ENCODE measurements around the gene PDIA2.
"Not testable (repeated sequence)": the region's sequence is repeated elsewhere in the genome, so short reads cannot be mapped to it uniquely, and the experiment has no call there.

Gene PDIA2

DNA sequence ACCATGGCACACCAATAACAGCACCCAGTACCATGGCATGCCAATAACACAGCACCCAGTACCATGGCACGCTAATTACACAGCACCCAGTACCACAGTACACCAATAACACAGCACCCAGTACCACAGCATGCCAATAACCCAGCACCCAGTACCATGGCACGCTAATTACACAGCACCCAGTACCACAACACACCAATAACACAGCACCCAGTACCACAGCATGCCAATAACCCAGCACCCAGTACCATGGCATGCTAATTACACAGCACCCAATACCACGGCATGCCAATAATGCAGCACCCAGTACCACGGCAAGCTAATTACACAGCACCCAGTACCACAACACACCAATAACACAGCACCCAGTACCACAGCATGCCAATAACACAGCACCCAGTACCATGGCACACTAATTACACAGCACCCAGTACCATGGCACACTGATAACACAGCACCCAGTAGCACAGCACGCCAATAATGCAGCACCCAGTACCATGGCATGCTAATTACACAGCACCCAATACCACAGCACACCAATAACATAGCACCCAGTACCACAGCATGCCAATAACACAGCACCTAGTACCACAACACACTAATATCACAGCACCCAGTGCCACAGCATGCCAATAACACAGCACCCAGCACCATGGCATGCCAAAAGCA, 51.3 kb downstream of the PDIA2 start:
- DNase-seq = not testable (repeated sequence)

DNA sequence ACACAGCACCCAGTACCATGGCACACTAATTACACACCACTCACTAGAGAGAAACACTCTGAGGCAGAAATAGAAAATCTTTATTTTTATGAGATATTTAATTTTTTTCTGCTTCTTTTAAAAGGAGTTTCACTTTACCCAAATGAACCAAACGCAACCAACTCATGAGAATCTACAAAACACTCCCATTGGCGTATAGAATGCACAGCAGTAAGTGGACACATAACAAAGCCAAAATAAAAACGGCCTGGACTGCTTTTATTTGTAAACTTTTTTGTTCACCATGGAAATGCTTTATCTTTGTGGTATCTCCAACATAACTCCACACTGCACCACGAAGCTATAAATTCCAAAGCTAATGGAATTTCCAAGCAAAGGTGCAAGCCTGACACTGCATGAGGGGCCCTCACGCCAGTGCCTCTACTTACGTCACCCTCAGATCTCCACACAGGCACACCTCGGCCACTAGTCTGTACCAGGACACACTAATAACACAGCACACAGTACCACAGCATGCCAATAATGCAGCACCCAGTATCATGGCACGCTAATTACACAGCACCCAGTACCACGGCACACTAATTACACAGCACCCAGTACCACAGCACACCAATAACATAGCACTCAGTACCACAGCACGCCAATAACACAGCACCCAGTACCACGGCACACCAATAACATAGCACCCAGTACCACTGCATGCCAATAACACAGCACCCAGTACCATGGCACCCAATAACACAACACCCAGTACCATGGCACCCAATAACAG, 52.1 kb downstream of the PDIA2 start:
- not testable (repeated sequence) for DNase-seq

DNA sequence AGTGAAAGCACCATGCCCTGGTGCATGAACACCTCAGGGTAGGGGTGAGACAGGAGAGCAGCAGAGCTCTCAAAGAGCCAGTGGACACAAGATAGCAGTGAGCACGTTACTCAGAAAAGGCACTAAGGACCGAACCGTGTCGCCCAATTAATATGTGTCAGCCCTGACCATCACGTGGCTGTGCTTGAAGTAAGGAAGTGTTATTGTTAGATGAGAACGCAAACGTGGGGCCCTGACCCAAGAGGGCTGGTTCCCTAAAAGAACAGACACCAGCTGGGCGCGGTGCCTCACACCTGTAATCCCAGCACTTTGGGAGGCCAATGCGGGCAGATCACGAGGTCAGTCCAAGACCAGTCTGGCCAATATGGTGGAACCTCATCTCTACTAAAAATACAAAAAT, 53.3 kb downstream of the PDIA2 start:
- no peak for DNase-seq
